Body of pancreas (tissue), 4 donors: ENCODE data around the gene ADCY5.

Source experiments
- CTCF ChIP-seq, 7 experiments: fragments of 450-650 bp in 4 of 7; fragments of 200-600 bp in 3 of 7; sonication (generic) in 3 of 7; IDR thresholded peaks; one replicate each; pipeline ENCODE4 v1.5.1; 2016 to 2019; ENCODE audit warnings: antibody characterized with exemption in 7 of 7
- POLR2A ChIP-seq, 3 donors: fragments of 450-650 bp; IDR thresholded peaks; one replicate each; pipeline ENCODE4 v1.6.1; 2016; ENCODE audit warnings: antibody characterized with exemption in 3 of 3, mild to moderate bottlenecking in 2 of 3

- TF ChIP-seq POLR2A (IDR thresholded peaks at IDR 0.05) (no peak), CTCF (IDR thresholded peaks at IDR 0.05) (no peak)
Observed at GRCh38 chr3:123262868-123263267, 186.0 kb downstream of the ADCY5 start.
